Measurements from ENCODE around the gene DACT3. TPM values are rescaled to one million over a fixed set of nuclear protein-coding genes. Genes with fewer than 3 reads are reported as not detected.

DACT3 gene
- total RNA-seq, 1 donor from 2014 or later = 0.75 TPM

DNA sequence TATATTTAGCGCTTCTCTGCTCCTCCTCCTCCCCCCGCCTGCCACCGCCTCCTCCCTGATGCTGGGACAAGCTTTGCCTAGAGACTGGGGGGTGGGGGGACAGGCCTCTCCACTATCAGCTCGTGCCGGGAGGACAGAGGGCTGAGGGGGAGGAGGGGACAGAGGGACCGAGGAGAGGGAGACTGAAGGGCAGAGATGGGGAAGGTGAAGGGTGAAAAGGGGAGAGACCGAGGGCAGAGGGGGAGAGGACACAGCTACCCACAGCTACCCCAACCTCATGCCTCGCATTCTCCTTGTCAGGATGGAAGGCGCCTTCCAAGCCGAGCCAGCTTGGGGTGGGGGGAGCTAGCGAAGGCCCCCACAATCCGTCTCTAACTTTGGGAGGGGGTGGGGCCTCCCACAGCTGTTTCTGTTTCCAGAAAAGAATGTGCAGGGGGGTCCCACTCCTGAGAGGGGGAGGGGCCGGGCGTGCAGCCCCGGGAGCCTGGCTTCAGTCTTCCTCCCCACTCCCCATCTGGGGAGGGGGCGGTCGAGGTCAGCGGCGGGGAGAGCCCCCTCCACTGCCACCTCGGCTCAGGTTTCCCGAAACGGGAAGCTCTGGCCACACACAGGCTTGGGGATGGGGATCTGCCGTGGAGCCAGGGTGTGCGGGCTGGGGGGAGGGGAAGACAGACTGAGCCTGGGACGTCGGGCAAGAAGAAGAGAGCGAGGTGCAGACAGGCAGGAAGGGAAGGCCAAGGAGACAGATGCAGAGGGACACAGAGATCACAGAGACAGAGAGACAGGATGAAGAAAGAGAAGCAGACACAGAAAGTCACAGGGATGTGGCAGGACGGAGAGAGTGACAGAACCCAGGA lies 1.6 kb downstream of the DACT3 start:
- H2AFZ ChIP-seq (replicated peaks) = no peak overlapping the region
- peaks cover 18% of the 10 kb centered on the region for H4K20me1 ChIP-seq (ENCODE audit: low read depth)
- no peak overlapping the region for H3K9ac ChIP-seq
- H3K27me3 Mint-ChIP-seq (ENCODE audit: insufficient read depth, low read depth) = peaks cover 5% of the 10 kb centered on the region
- H3K27me3 ChIP-seq = peaks cover 31% of the 10 kb centered on the region
- H3K36me3 Mint-ChIP-seq = no peaks in the 10 kb centered on the region
- DNase-seq (ENCODE audit: low spot score) = peak; percentile 77
- no peak overlapping the region for H3K27ac ChIP-seq
- no peaks in the 10 kb centered on the region for H3K9me3 Mint-ChIP-seq
- H3K4me3 Mint-ChIP-seq = peak overlapping the region; percentile 88
- H3K4me3 ChIP-seq = peak overlapping the region; percentile 58
- peaks cover 32% of the 10 kb centered on the region for H3K4me1 ChIP-seq
- H3K79me2 ChIP-seq (ENCODE audit: low read depth) = no peaks in the 10 kb centered on the region
- peaks cover 33% of the 10 kb centered on the region for H3K4me1 Mint-ChIP-seq
- H3K36me3 ChIP-seq = no peaks in the 10 kb centered on the region
- TF ChIP-seq, protein P1, sequence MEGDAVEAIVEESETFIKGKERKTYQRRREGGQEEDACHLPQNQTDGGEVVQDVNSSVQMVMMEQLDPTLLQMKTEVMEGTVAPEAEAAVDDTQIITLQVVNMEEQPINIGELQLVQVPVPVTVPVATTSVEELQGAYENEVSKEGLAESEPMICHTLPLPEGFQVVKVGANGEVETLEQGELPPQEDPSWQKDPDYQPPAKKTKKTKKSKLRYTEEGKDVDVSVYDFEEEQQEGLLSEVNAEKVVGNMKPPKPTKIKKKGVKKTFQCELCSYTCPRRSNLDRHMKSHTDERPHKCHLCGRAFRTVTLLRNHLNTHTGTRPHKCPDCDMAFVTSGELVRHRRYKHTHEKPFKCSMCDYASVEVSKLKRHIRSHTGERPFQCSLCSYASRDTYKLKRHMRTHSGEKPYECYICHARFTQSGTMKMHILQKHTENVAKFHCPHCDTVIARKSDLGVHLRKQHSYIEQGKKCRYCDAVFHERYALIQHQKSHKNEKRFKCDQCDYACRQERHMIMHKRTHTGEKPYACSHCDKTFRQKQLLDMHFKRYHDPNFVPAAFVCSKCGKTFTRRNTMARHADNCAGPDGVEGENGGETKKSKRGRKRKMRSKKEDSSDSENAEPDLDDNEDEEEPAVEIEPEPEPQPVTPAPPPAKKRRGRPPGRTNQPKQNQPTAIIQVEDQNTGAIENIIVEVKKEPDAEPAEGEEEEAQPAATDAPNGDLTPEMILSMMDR (IDR thresholded peaks at IDR 0.05) = no peak
- TF ChIP-seq EZH2phosphoT487 (IDR thresholded peaks at IDR 0.05) (no peak), EZH2 (IDR thresholded peaks at IDR 0.05) (no peak)
- H3K9me3 ChIP-seq (ENCODE audit: low read depth) = no peaks in the 10 kb centered on the region
- peaks cover 47% of the 10 kb centered on the region for H3F3A ChIP-seq (ENCODE audit: low read depth)
- H3K4me2 ChIP-seq = peak overlapping the region; percentile 91
- H3K27ac Mint-ChIP-seq = no peak overlapping the region

DNA sequence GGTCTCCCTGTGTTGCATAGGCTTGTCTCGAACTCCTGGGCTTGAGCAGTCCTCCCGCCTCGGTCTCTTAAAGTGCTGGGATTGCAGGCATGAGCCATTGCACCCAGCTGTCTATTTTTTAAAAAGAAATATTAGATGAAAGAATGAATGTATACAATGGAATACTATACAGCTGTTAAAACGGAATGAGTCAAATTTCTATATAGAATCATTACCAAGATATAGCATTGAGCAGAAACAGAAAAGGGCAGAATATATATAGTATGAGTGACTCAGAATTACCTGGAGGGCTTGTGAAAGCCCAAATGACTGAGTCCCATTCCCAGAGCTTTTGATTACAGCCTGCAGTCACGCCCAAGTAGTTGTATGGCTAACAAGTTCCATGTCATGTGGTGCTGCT lies 4.4 kb downstream of the DACT3 start:
- H3K9me3 Mint-ChIP-seq = no peaks in the 10 kb centered on the region
- H3K27me3 Mint-ChIP-seq (ENCODE audit: insufficient read depth, low read depth) = peaks cover 11% of the 10 kb centered on the region
- no peak overlapping the region for H3K27ac ChIP-seq

DNA sequence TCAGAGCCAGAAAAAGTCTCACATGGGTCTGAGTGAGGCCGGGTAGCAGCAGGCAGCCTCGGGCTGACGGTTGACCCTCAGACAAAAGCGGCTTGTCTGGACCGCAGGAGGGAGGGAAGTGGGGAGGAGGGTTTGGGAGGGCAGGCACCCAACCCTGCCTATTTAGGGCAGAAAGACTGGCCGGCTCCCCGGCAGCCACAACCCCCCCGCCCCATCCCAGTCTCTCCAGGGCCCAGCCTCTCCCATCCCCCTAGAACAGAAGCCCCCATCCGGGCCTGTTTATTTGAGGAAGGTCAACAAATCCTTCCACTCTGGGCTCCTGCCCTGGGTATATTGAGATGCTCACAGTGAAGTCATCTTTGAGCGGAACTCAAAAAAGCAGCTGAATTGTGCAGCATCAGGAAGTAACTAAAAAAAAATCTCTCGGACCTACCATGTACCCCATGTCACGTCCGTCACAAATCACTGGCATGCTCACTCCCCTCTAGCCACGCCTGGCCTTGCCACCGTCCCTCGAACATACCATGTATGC lies 6.3 kb downstream of the DACT3 start:
- H3K36me3 Mint-ChIP-seq = peaks cover 5% of the 10 kb centered on the region
- H3K4me3 Mint-ChIP-seq = peak overlapping the region; percentile 33
- Histone ChIP-seq H3K9ac (no peak overlapping the region), H3K36me3 (no peaks in the 10 kb centered on the region), H3K27me3 (peaks cover 52% of the 10 kb centered on the region), H3K9me3 (ENCODE audit: low read depth) (no peaks in the 10 kb centered on the region), H4K20me1 (ENCODE audit: low read depth) (peaks cover 8% of the 10 kb centered on the region), H2AFZ (replicated peaks) (no peak overlapping the region), H3K79me2 (ENCODE audit: low read depth) (no peaks in the 10 kb centered on the region), H3F3A (ENCODE audit: low read depth) (peaks cover 33% of the 10 kb centered on the region), H3K4me1 (peaks cover 21% of the 10 kb centered on the region), H3K4me3 (no peak overlapping the region), H3K27ac (no peak overlapping the region), H3K4me2 (peak overlapping the region; percentile 34)
- peak overlapping the region; percentile 89 for H3K27ac Mint-ChIP-seq
- H3K27me3 Mint-ChIP-seq (ENCODE audit: insufficient read depth, low read depth) = peaks cover 26% of the 10 kb centered on the region
- DNase-seq (ENCODE audit: low spot score) = peak; percentile 70
- peaks cover 31% of the 10 kb centered on the region for H3K4me1 Mint-ChIP-seq
- H3K9me3 Mint-ChIP-seq = peaks cover 7% of the 10 kb centered on the region
- TF ChIP-seq, protein P1 (IDR thresholded peaks at IDR 0.05) = no peak
- TF ChIP-seq EZH2 (IDR thresholded peaks at IDR 0.05) (no peak), EZH2phosphoT487 (IDR thresholded peaks at IDR 0.05) (no peak)

More for the DNA sequence above, 4.4 kb downstream of the DACT3 start:
- no peak overlapping the region for H3K4me3 Mint-ChIP-seq
- H3K9me3 ChIP-seq (ENCODE audit: low read depth) = no peaks in the 10 kb centered on the region
- no peaks in the 10 kb centered on the region for H3K79me2 ChIP-seq (ENCODE audit: low read depth)
- peaks cover 45% of the 10 kb centered on the region for H3K27me3 ChIP-seq
- no peak overlapping the region for H3K9ac ChIP-seq
- H4K20me1 ChIP-seq (ENCODE audit: low read depth) = peaks cover 19% of the 10 kb centered on the region
- H3F3A ChIP-seq (ENCODE audit: low read depth) = peaks cover 46% of the 10 kb centered on the region
- H2AFZ ChIP-seq (replicated peaks) = no peak overlapping the region
- H3K4me3 ChIP-seq = no peak overlapping the region
- peaks cover 31% of the 10 kb centered on the region for H3K4me1 Mint-ChIP-seq
- TF ChIP-seq, protein P1 (IDR thresholded peaks at IDR 0.05) = no peak
- TF ChIP-seq EZH2phosphoT487 (IDR thresholded peaks at IDR 0.05) (no peak), EZH2 (IDR thresholded peaks at IDR 0.05) (no peak)
- H3K4me1 ChIP-seq = peaks cover 31% of the 10 kb centered on the region
- no peaks in the 10 kb centered on the region for H3K36me3 ChIP-seq
- H3K4me2 ChIP-seq = no peak overlapping the region
- no peak for DNase-seq (ENCODE audit: low spot score)
- no peaks in the 10 kb centered on the region for H3K36me3 Mint-ChIP-seq
- no peak overlapping the region for H3K27ac Mint-ChIP-seq

Measured in neural progenitor cell (in vitro differentiated cells).